Uterus (tissue), 2 donors: ENCODE measurements around the gene UCK2.

Source experiments
- CTCF ChIP-seq, 4 experiments: fragments of 200-600 bp in 2 of 4; fragments of 450-650 bp in 2 of 4; sonication (generic) in 2 of 4; IDR thresholded peaks; one replicate each; pipeline ENCODE4 v1.5.1; 2016 to 2019; ENCODE audit warnings: antibody characterized with exemption in 4 of 4, mild to moderate bottlenecking in 2 of 4, moderate library complexity in 1 of 4
- POLR2A ChIP-seq, 2 donors: fragments of 450-650 bp; IDR thresholded peaks; one replicate each; pipeline ENCODE4 v1.6.1; 2016; ENCODE audit warnings: antibody characterized with exemption in 2 of 2, mild to moderate bottlenecking in 1 of 2, moderate library complexity in 1 of 2

GRCh38 chr1:165845569-165845968 is 18.2 kb downstream of the UCK2 start:
- no peak for TF ChIP-seq CTCF (IDR thresholded peaks at IDR 0.05)
- TF ChIP-seq POLR2A (IDR thresholded peaks at IDR 0.05), result no peak
